Activated CD4-positive, alpha-beta T cell treated with anti-CD3 and anti-CD28 coated beads, Interleukin-2, amount 50 U/mL, for 24 hours (primary cell): ENCODE data around the gene CFAP53.
"Not testable (repeated sequence)": the region's sequence is repeated elsewhere in the genome, so short reads cannot be mapped to it uniquely, and the experiment has no call there.

Experiments
- DNase-seq, 2 donors: peaks; one replicate each; pipeline ENCODE4 v3.0.0-alpha.2; 2020; ENCODE audit warnings: low read depth in 1 of 2, low spot score in 1 of 2

The CFAP53 gene

DNA sequence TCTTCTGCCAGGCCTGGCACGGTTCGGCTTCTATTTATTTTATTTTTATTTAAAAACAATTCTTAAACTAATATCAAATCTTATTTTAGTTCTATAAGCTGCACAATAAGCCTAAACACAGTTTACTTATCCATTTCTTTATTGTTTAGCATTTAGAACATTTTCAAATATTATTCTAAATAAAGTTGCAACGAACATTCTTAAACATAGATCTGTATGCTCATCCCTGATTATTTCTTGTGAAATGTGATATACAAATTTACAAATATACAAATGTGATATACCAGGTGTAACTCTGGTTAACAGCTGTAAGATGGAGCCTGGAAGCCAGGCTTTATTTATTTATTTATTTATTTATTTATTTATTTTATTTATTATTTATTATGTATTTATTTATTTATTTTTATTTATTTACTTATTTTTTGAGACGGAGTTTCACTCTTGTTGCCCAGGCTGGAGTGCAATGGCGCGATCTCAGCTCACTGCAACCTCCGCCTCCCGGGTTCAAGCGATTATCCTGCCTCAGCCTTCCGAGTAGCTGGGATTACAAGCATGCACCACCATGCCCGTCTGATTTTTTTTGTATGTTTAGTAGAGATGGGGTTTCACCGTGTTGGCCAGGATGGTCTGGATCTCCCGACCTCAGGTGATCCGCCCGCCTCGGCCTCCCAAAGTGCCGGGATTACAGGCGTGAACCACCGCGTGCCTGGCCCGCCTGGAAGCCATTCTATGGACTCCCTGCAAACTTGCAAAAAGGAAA, 22.2 kb upstream of the CFAP53 start:
- not testable (repeated sequence) for DNase-seq

GRCh38 chr18:50287441-50288347, 21.4 kb upstream of the CFAP53 start, which contains the start of gene CXXC1:
CXXC1 (minus strand) TSS chr18:50287692; CDS start chr18:50287589, 103 bp downstream.
- peak; percentile 91 to 97 for DNase-seq

DNA sequence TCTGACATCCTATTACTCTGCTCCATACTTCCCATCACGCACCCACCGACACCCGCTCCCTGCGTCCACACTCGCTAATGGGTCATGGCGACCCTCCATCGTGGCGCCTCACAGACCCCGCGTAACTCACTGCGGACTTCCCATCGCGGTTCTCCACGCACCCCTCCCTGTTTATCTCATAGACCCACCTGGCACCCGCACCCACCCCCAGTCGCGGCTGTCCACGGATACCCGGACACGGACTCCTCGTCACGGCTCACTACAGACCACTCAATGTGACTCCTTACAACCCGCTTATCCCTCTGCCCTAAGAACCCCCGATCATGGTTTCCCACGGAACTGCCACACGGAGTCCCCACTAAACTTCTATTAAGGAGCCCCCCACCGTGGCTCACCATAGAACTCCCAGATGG, 20.7 kb upstream of the CFAP53 start:
- DNase-seq = no peak

GRCh38 chr18:50286391-50287027, 20.2 kb upstream of the CFAP53 start:
- no peak for DNase-seq

GRCh38 chr18:50285631-50286321, 19.5 kb upstream of the CFAP53 start:
- DNase-seq = no peak

DNA sequence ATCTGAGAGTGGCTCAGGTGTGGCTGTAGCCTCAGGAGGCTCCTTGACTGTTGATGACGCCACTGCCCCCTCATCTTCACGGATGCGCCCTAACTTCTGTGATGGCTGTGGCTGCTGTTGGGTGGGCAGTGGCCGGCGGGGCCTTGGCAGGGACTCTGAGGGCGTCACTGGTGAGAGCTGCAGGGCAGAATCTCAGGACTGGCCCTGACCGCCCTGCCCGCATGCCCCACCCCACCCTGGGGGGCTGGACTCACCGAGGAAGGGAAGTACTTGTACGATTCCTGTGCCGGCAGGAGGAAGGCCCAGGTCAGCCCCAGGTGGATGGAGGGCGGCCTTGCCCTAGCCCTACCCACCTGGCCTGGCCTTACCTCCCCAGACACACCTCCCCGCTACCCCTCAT, 18.8 kb upstream of the CFAP53 start:
- no peak for DNase-seq

DNA sequence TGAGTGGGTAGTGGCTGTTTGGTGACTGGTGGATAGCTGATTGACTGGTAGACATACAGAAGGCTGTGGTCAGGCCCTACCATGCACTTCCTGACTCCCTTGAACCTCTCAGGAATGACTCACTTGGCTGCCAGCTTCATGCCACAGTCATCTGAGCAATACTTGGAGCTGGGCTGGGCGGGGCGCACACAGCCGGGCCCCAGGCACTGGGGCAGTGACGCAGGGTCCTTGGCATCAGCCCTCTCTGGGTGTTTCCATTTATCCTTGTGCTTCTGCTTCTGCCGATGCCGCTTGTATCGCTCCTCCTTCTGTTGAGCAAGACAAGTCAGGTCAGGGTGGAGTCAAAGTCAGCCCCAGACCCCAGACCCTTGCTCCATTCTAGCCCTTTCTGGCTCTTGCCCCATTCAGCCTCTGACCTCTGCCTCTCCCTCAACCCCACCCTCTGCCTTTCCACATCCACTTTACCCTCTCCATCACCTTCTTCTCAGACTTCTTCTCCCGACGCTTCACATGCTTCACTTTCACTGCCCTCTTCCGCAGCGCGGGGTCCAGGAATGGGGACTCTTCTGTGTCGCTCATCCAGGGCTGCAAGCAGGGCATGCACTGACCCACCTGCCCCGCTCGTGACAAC, 18.1 kb upstream of the CFAP53 start:
- DNase-seq = no peak

- no peak for DNase-seq
Measured at GRCh38 chr18:50283469-50284209, 17.3 kb upstream of the CFAP53 start.

DNA sequence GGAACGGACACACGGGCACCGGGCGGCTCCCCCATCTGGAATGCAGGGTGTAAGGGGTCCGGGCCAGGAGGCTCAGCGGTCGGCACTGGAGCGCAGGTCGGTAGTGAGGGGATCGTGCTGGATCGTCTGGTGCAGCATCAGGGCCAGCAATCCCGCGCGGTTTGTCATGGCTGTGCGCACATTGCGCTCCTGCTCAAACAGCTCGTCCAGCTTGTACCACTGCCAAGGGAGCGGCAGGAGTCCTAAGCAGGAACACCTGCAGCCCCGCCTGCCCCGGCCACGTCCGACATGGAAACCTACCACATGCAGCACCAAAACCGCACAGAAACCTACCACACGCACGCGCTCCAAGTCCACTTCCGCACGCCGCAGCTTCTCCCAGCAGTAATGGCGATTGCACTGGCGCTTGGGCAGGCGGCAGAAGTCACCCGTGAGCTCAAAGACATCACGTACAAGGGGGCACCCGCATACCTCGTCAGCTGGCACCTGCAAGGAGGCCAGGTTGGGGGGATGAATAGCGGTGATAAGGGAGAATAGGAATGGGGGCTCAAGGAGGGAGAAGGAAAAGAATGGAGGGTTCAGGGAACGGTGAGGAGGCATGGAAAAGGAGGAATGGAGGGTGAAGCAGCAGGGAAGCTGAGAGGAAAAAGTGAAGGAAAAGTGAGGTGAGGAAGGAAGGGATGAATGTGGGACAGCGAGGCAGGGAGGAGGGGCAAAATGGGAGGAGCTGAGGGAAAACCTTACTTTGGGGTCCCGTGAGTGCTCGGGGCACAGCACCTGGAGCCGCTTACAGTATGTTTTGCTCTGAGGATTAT, 16.4 kb upstream of the CFAP53 start:
- no peak for DNase-seq

GRCh38 chr18:50281972-50282520, 15.8 kb upstream of the CFAP53 start:
- DNase-seq = no peak

- peak; percentile 93 to 96 for DNase-seq
Measured at GRCh38 chr18:50281295-50281971, 15.1 kb upstream of the CFAP53 start, which contains the start of gene MBD1. MBD1 (minus strand) TSS chr18:50281523; CDS start chr18:50279992, 1,531 bp downstream.

GRCh38 chr18:50280707-50281294, 14.5 kb upstream of the CFAP53 start:
- DNase-seq = no peak

DNA sequence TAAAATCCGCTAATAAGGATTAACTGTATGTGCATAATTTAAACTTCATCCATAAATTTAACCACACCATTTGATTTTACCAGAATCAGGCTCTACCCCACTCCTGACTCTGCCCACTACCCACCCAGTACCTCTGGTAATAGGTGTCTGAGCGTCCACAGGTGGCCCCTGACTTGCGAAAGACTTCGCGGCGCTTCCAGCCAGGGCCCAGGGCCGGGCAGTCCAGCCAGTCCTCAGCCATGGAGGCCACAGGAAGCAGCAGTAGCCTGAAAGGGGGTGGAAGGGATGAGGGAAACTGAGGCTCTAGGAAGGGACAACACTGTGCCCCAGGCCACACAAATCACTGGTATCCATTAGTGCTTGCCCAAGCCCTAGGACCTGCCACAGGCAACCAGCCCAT, 13.5 kb upstream of the CFAP53 start:
- no peak for DNase-seq

DNA sequence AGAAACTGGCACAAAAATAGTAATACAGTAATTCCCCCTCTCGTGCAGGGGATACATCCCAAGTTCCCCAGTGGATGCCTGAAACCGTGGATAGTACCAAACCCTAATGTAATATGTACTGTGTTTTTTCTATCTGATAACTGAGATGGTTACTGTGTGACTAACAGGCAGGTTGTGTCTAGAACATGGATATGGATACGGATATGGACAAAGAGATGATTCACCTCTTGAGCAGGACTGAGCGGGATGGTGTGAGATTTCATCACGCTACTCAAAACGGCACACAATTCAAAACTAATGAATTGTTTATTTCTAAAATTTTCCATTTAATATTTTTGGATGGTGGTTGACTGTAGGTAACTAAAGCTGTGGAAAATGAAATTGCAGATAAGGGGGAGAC, 11.6 kb upstream of the CFAP53 start:
- DNase-seq = no peak

DNA sequence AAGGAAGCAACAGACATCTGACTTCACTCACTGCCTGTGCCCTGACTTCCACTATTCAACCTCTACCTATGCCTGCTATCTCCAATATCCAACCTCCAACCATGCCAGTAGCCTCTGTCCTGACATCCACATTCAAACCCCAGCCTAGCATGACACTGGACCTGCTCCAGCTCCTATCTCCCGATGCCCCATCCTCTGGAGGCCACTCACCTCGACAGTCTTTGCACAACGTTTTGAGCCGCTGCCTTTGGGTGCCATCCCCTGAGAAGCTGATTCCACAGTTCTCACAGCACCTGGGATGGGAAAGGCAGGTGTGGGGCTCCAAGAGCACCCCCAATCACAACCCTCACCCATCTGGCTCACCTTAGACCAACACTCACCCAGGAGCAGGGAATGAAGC, 10.2 kb upstream of the CFAP53 start:
- DNase-seq = no peak

DNA sequence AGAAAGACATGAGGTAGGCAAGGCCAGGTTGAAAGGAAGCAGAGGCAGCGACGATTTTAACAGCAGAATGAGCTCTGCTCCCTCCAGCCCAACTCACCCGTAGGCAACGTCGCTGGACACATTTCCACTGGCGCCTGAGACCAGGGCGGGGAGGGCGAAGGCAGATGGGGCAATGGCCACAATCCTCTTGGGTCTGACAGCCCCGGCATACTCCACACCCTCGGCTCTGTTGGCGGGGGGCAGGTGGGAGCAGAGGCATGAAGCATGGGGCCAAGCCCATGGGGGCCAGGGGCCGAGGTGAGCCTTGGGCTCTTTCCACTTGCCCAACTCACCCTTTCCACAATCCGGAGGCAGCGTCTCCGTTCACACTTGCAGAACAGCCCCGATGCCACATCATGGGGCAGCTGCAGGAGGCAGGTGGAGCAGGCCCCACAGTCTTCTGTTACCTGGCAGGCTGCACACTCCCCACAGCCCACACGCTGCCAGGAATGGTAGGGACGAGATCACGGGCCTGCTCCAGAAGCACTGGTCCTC, 9.3 kb upstream of the CFAP53 start:
- no peak for DNase-seq

DNA sequence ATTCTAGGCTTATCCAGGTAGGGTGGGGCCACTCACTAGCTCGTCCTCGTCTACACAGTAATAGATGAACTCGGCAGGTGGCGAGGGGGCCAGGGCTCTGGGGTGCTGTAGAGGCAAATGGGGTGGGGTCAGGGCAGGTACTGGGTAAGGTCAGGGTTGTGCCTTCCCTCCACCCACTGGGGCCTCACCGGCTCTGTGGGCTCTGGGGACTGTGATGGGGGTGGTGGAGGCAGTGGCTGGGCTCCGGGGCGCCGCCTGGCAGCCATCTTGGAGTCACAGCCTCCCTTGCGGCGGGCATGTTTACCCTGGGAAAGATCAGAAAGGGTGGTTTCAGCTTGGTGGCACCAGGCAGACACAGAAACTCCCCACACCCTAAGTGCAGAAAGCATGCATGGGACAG, 8.6 kb upstream of the CFAP53 start:
- no peak for DNase-seq
